Islet of Langerhans (tissue), 1 donor: ENCODE data around the gene PADI1.

ENCODE experiments used
- FAIRE-seq: peaks from one replicate; lab custom pipeline; 2011; peaks lifted over from hg19 to GRCh38; lab: Jason Lieb, UNC

The PADI1 gene

GRCh38 chr1:17204546-17205440, at the start of gene PADI1:
Gene PADI1, plus strand, starts transcription at chr1:17205128. Its CDS starts 90 bp downstream, at chr1:17205218.
- FAIRE-seq = no peak

- FAIRE-seq = no peak
Observed at GRCh38 chr1:17155257-17155920, 49.5 kb upstream of the PADI1 start.

GRCh38 chr1:17156108-17156507, 48.8 kb upstream of the PADI1 start:
- no peak for FAIRE-seq

- no peak for FAIRE-seq
Observed at GRCh38 chr1:17158961-17159360, 46.0 kb upstream of the PADI1 start.

GRCh38 chr1:17161137-17161740, 43.7 kb upstream of the PADI1 start:
- FAIRE-seq = no peak

GRCh38 chr1:17161926-17162800, 42.8 kb upstream of the PADI1 start:
- no peak for FAIRE-seq

- no peak for FAIRE-seq
Observed at GRCh38 chr1:17162941-17163340, 42.0 kb upstream of the PADI1 start.

- FAIRE-seq = no peak
Observed at GRCh38 chr1:17163371-17163770, 41.6 kb upstream of the PADI1 start.

GRCh38 chr1:17163789-17164666, 40.9 kb upstream of the PADI1 start:
- no peak for FAIRE-seq

GRCh38 chr1:17165823-17166222, 39.1 kb upstream of the PADI1 start:
- no peak for FAIRE-seq

- no peak for FAIRE-seq
Observed at GRCh38 chr1:17167041-17167785, 37.7 kb upstream of the PADI1 start.

GRCh38 chr1:17167786-17168090, 37.2 kb upstream of the PADI1 start:
- no peak for FAIRE-seq

- FAIRE-seq = no peak
Observed at GRCh38 chr1:17168091-17168876, 36.6 kb upstream of the PADI1 start.

- no peak for FAIRE-seq
Observed at GRCh38 chr1:17170571-17170970, 34.4 kb upstream of the PADI1 start.

GRCh38 chr1:17173217-17173616, 31.7 kb upstream of the PADI1 start:
- FAIRE-seq = no peak

- FAIRE-seq = no peak
Observed at GRCh38 chr1:17176306-17177061, 28.4 kb upstream of the PADI1 start.

- no peak for FAIRE-seq
Observed at GRCh38 chr1:17177651-17178050, 27.3 kb upstream of the PADI1 start.

GRCh38 chr1:17181781-17182464, 23.0 kb upstream of the PADI1 start:
- no peak for FAIRE-seq
